T-cell (primary cell): Measurements from ENCODE around the gene CAPN11. TPM values are rescaled to one million over a fixed set of nuclear protein-coding genes. Genes with fewer than 3 reads are reported as not detected.

Experiments
- ATAC-seq, 4 experiments: fragments of 200-7000 bp in 3 of 4; fragments of 150-1000 bp in 1 of 4; cut with Tn5 transposase; replicated peaks in 1 of 4; 1 replicate in 3 of 4; 2 replicates in 1 of 4; pipeline ENCODE4 v1.10.0; 2021; ENCODE audit warnings: moderate library complexity in 3 of 4, mild to moderate bottlenecking in 2 of 4, moderate number of reproducible peaks in 1 of 4
- CTCF ChIA-PET, 2 donors: fragments of 300-600 bp; sonication (Branson Sonifier 250); formaldehyde crosslinking; loops; one replicate each; lab custom pipeline; 2022; ENCODE audit warnings: antibody characterized with exemption in 2 of 2; lab: Charles Lee
- POLR2A ChIA-PET, 2 donors: fragments of 300-600 bp; sonication (Branson Sonifier 250); formaldehyde crosslinking; loops; one replicate each; lab custom pipeline; 2022; ENCODE audit warnings: antibody characterized with exemption in 2 of 2; lab: Charles Lee
- DNase-seq, 35 experiments: peaks; one replicate each; pipeline versions ENCODE4 v3.0.0 to v3.0.0-alpha.2; 2013 to 2023
- H3K27ac ChIP-seq: one replicate; pipeline ENCODE4 v1.5.1; 2013; ENCODE audit warnings: low read length
- H3K27me3 ChIP-seq, 2 experiments: replicated peaks in 1 of 2; 1 replicate in 1 of 2; 2 replicates in 1 of 2; pipeline versions ENCODE4 v1.6.1 to v1.7.0; 2013; ENCODE audit warnings: low read length in 1 of 2, mixed read lengths in 1 of 2; ENCODE audit not compliant: control insufficient read depth in 2 of 2, insufficient read depth in 2 of 2; ENCODE audit errors: extremely low read depth in 1 of 2
- H3K36me3 ChIP-seq, 2 donors: 1 replicate in 1 of 2; 2 replicates in 1 of 2; pipeline versions ENCODE4 v1.6.1 to v1.7.0; 2013; ENCODE audit warnings: low read length in 1 of 2; ENCODE audit not compliant: control insufficient read depth in 2 of 2, insufficient read depth in 1 of 2; ENCODE audit errors: extremely low read depth in 1 of 2
- H3K4me1 ChIP-seq, 2 experiments: 1 replicate in 1 of 2; 2 replicates in 1 of 2; pipeline versions ENCODE4 v1.6.1 to v1.7.0; 2013; ENCODE audit warnings: low read length in 2 of 2, mixed read lengths in 1 of 2; ENCODE audit not compliant: insufficient read depth in 2 of 2, control insufficient read depth in 1 of 2; ENCODE audit errors: extremely low read depth in 1 of 2
- H3K4me3 ChIP-seq, 2 donors: 1 replicate in 1 of 2; 2 replicates in 1 of 2; pipeline versions ENCODE4 v1.5.1 to v1.7.0; 2013; ENCODE audit warnings: mild to moderate bottlenecking in 2 of 2, low read length in 1 of 2, moderate library complexity in 1 of 2; ENCODE audit not compliant: control insufficient read depth in 1 of 2; ENCODE audit errors: extremely low read depth in 1 of 2
- H3K9me3 ChIP-seq: 2 replicates; pipeline ENCODE4 v1.7.0; 2013
- H3K27ac Mint-ChIP-seq, 2 donors: one replicate each; pipeline ENCODE4 v1.8.0; 2020 to 2021; ENCODE audit warnings: mild to moderate bottlenecking in 2 of 2, mixed read lengths in 2 of 2
- H3K27me3 Mint-ChIP-seq, 2 donors: one replicate each; pipeline ENCODE4 v1.8.0; 2021 to 2022; ENCODE audit warnings: mixed read lengths in 2 of 2
- H3K36me3 Mint-ChIP-seq: one replicate; pipeline ENCODE4 v1.8.0; 2021; ENCODE audit warnings: mixed read lengths
- H3K4me1 Mint-ChIP-seq, 3 donors: one replicate each; pipeline ENCODE4 v1.8.0; 2020 to 2022; ENCODE audit warnings: mixed read lengths in 3 of 3, mild to moderate bottlenecking in 1 of 3
- H3K4me3 Mint-ChIP-seq, 3 donors: one replicate each; pipeline ENCODE4 v1.8.0; 2020 to 2022; ENCODE audit warnings: mild to moderate bottlenecking in 3 of 3, mixed read lengths in 3 of 3, moderate library complexity in 3 of 3
- H3K9me3 Mint-ChIP-seq, 3 donors: one replicate each; pipeline ENCODE4 v1.8.0; 2020 to 2022; ENCODE audit warnings: mixed read lengths in 3 of 3
- WGBS: methylation state at CpG from one replicate; pipeline ENCODE4 v1.1.5; 2013; ENCODE audit warnings: missing lambda C conversion rate; ENCODE audit not compliant: insufficient coverage; 5-methylcytosine and 5-hydroxymethylcytosine counted together
- total RNA-seq, 35 experiments: library from RNA in 6 of 35; stranded (reverse) in 6 of 35; fragments of 120-200 nt in 1 of 35; gene quantifications; one replicate each; pipeline versions ENCODE4 v1.2.1 to v1.2.4 and lab custom pipeline; 2013 to 2026

The CAPN11 gene
- total RNA-seq, 5 donors from 2014 or later (not counting 1 experiment from before 2014, with no cell fraction given): 0.79 TPM; not detected in 4

DNA sequence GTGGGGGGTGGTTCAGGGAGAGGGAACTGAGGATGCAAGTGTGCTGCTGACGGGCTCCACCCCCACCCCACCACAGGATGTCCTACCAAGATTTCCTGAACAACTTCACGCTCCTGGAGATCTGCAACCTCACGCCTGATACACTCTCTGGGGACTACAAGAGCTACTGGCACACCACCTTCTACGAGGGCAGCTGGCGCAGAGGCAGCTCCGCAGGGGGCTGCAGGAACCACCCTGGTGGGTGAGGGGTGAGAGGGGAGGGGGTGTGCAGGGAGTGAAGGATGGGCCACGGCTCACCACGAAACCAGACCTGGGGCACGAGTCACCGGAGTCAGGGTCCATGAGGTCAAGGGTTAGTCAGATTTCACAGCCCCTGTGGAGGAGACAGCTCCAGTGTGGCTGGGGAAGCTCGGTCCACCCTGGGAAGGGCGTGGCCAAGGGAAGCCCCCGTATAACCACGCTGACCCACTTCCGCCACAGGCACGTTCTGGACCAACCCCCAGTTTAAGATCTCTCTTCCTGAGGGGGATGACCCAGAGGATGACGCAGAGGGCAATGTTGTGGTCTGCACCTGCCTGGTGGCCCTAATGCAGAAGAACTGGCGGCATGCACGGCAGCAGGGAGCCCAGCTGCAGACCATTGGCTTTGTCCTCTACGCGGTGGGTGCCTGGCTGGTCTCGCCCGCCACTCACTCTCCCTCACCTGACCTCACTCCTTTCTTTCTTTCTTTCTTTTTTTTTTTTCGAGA, 18.3 kb downstream of the CAPN11 start:
- peak overlapping the region in 1 of 3 donors; percentile 55 for H3K4me3 Mint-ChIP-seq
- H3K4me1 ChIP-seq: peaks cover 0 to 17% of the 10 kb centered on the region in 2 experiments
- no peaks in the 10 kb centered on the region for H3K36me3 ChIP-seq
- DNase-seq (peak in 26 of 35 experiments; percentile 6 to 53 (median 28)), ATAC-seq (peak in 3 of 4 experiments; percentile 28 to 69 (median 49))
- peak overlapping the region in 1 of 2 donors; percentile 22 for H3K27ac Mint-ChIP-seq
- CTCF ChIA-PET: interaction anchor here (0.6 to 0.8 kb wide), 4 partner anchors 18 to 280 kb away, joined by 3 to 4 read pairs (median 4); no protein-coding TSS in a partner anchor
- H3K4me1 Mint-ChIP-seq: peaks cover 6 to 23% (median 9%) of the 10 kb centered on the region in 3 donors
- 30% methylated on average over 15 of the region's 24 CpGs for WGBS
- no peak overlapping the region for H3K27ac ChIP-seq
- peaks cover 0 to 3% of the 10 kb centered on the region in 2 donors for H3K27me3 Mint-ChIP-seq
- POLR2A ChIA-PET: interaction anchor here in 1 of 2 donors (0.9 kb wide), 1 partner anchor 167 kb away, joined by 5 read pairs; no protein-coding TSS in a partner anchor
- H3K9me3 ChIP-seq: no peaks in the 10 kb centered on the region
- no peaks in the 10 kb centered on the region for H3K9me3 Mint-ChIP-seq
- no peak overlapping the region for H3K4me3 ChIP-seq
- peaks cover 0 to 25% of the 10 kb centered on the region in 2 experiments for H3K27me3 ChIP-seq
- H3K36me3 Mint-ChIP-seq: no peaks in the 10 kb centered on the region

DNA sequence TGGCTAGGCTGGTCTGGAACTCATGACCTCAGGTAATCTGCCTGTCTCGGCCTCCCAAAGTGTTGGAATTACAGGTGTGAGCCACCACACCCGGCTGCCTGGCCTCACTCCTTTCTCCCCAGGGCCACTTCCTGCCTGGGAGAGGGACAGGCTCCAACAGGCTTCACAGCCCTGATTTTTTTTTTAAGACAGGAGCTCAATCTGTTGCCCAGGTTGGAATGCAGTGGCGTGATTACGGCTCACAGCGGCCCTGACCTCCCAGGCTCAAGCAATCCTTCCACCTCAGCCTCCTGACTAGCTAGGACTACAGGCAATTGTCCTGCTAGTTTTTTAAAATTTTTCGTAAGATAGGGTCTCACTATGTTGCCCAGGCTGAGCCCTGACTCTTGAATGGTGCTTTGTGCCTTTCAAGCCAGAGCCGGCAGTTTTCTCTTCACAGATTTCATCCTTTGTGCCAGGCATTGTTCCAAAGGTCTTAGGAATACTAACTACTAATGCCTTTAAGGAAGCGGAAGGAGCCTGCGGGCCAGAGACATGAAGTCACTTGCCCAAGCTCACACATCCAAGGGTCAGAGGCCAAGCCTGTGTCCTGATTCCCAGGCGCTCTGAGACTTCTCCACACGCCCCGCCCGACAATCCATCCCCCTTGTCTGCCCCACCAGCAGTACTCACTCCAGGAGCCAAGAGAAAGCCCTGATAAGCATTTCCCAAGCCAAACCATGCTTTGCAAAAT, 19.2 kb downstream of the CAPN11 start:
- ATAC-seq: no peak
- H3K27me3 Mint-ChIP-seq: peaks cover 0 to 3% of the 10 kb centered on the region in 2 donors
- H3K9me3 ChIP-seq: no peaks in the 10 kb centered on the region
- 99% methylated on average over 10 of the region's 13 CpGs for WGBS
- H3K27ac ChIP-seq: no peak overlapping the region
- ChIA-PET POLR2A (no interaction called here), CTCF (interaction anchor here (0.5 to 0.7 kb wide), 2 partner anchors 17 to 142 kb away, joined by 3 read pairs; no protein-coding TSS in a partner anchor)
- H3K4me3 Mint-ChIP-seq: peak overlapping the region in 1 of 3 donors; percentile 46
- DNase-seq: no peak
- H3K4me1 Mint-ChIP-seq: peaks cover 6 to 16% (median 7%) of the 10 kb centered on the region in 3 donors
- no peaks in the 10 kb centered on the region for H3K9me3 Mint-ChIP-seq
- H3K27me3 ChIP-seq: peaks cover 0 to 18% of the 10 kb centered on the region in 2 experiments
- no peak overlapping the region for H3K27ac Mint-ChIP-seq
- H3K4me1 ChIP-seq: peaks cover 0 to 13% of the 10 kb centered on the region in 2 experiments
- no peaks in the 10 kb centered on the region for H3K36me3 Mint-ChIP-seq
- H3K4me3 ChIP-seq: no peak overlapping the region
- H3K36me3 ChIP-seq: no peaks in the 10 kb centered on the region

DNA sequence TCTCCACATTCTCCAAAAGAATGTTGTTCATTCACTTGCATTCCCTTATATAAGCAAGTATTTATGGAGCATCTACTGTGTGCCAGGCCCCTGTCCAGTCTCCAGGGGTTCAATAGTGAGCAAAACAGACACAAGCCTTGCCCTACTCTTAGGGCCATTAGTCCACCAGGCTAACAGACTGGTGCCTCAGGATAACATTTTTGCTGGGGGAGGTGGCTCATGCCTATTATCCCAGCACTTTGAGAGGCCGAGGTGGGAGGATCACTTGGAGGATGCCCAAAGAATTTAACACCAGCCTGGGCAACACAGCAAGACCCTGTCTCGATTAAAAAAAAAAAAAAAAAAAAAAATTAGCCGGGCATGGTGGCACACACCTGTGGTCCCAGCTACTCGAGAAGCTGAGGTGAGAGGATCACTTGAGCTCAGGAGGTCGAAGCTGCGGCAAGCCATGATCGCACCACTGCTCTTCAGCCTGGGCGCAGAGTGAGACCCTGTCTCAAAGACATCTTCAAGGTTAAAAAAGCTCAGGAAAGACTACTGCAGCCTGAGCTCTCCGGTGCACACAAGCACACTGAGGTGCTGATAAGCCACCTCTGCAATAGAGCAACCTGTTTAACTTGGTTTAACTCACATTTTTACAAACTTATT, 19.9 kb downstream of the CAPN11 start:
- H3K9me3 ChIP-seq: no peaks in the 10 kb centered on the region
- H3K4me3 ChIP-seq: no peak overlapping the region
- peaks cover 0 to 16% of the 10 kb centered on the region in 2 experiments for H3K27me3 ChIP-seq
- ATAC-seq (no peak), DNase-seq (no peak)
- H3K36me3 ChIP-seq: no peaks in the 10 kb centered on the region
- H3K27ac ChIP-seq: no peak overlapping the region
- H3K4me3 Mint-ChIP-seq: no peak overlapping the region
- peaks cover 6 to 16% (median 7%) of the 10 kb centered on the region in 3 donors for H3K4me1 Mint-ChIP-seq
- H3K36me3 Mint-ChIP-seq: no peaks in the 10 kb centered on the region
- ChIA-PET POLR2A (interaction anchor here in 1 of 2 donors (0.7 kb wide), 1 partner anchor 662 kb away, joined by 3 read pairs; no protein-coding TSS in a partner anchor), CTCF (interaction anchor here in 1 of 2 donors (0.7 kb wide), 1 partner anchor 159 kb away, joined by 7 read pairs; no protein-coding TSS in a partner anchor)
- WGBS: 83% methylated on average over 7 of the region's 9 CpGs
- H3K27ac Mint-ChIP-seq: no peak overlapping the region
- H3K27me3 Mint-ChIP-seq: peaks cover 0 to 3% of the 10 kb centered on the region in 2 donors
- H3K4me1 ChIP-seq: peaks cover 0 to 12% of the 10 kb centered on the region in 2 experiments
- H3K9me3 Mint-ChIP-seq: no peaks in the 10 kb centered on the region

GRCh38 chr6:44179072-44179536, 20.5 kb downstream of the CAPN11 start:
- Mint-ChIP-seq H3K9me3 (no peaks in the 10 kb centered on the region), H3K27me3 (no peaks in the 10 kb centered on the region), H3K4me1 (peaks cover 6 to 16% (median 7%) of the 10 kb centered on the region in 3 donors), H3K36me3 (no peaks in the 10 kb centered on the region), H3K4me3 (no peak overlapping the region), H3K27ac (no peak overlapping the region)
- Histone ChIP-seq H3K9me3 (no peaks in the 10 kb centered on the region), H3K27me3 (peaks cover 0 to 22% of the 10 kb centered on the region in 2 experiments), H3K27ac (no peak overlapping the region), H3K4me3 (no peak overlapping the region), H3K36me3 (no peaks in the 10 kb centered on the region), H3K4me1 (peaks cover 0 to 12% of the 10 kb centered on the region in 2 experiments)
- no peak for DNase-seq
- ChIA-PET CTCF (interaction anchor here in 1 of 2 donors (0.7 kb wide), 1 partner anchor 159 kb away, joined by 7 read pairs; no protein-coding TSS in a partner anchor), POLR2A (interaction anchor here in 1 of 2 donors (0.7 kb wide), 1 partner anchor 663 kb away, joined by 3 read pairs; no protein-coding TSS in a partner anchor)
- no peak for ATAC-seq
- 68% methylated on average over 2 of the region's 4 CpGs for WGBS

GRCh38 chr6:44179648-44180047, 21.0 kb downstream of the CAPN11 start:
- Mint-ChIP-seq H3K9me3 (no peaks in the 10 kb centered on the region), H3K4me1 (peaks cover 6 to 16% (median 7%) of the 10 kb centered on the region in 3 donors), H3K4me3 (no peak overlapping the region), H3K36me3 (no peaks in the 10 kb centered on the region), H3K27me3 (no peaks in the 10 kb centered on the region), H3K27ac (no peak overlapping the region)
- H3K4me1 ChIP-seq: peaks cover 0 to 12% of the 10 kb centered on the region in 2 experiments
- no peak for ATAC-seq
- no peaks in the 10 kb centered on the region for H3K36me3 ChIP-seq
- ChIA-PET CTCF (no interaction called here), POLR2A (interaction anchor here in 1 of 2 donors (0.6 kb wide), 1 partner anchor 89 kb away, joined by 13 read pairs; no protein-coding TSS in a partner anchor)
- no peak overlapping the region for H3K27ac ChIP-seq
- no peaks in the 10 kb centered on the region for H3K9me3 ChIP-seq
- H3K27me3 ChIP-seq: peaks cover 0 to 25% of the 10 kb centered on the region in 2 experiments
- H3K4me3 ChIP-seq: no peak overlapping the region
- DNase-seq: no peak
- WGBS: 90% methylated on average over 2 of the region's 7 CpGs
